ENCODE data around the gene KCTD16.

Gene KCTD16

GRCh38 chr5:144403817-144404420 is 233.2 kb downstream of the KCTD16 start:
- no peak for DNase-seq (ENCODE audit: low spot score)

- DNase-seq (ENCODE audit: low spot score) = no peak
These were observed 234.0 kb downstream of the KCTD16 start for GRCh38 chr5:144404672-144405071.

DNA sequence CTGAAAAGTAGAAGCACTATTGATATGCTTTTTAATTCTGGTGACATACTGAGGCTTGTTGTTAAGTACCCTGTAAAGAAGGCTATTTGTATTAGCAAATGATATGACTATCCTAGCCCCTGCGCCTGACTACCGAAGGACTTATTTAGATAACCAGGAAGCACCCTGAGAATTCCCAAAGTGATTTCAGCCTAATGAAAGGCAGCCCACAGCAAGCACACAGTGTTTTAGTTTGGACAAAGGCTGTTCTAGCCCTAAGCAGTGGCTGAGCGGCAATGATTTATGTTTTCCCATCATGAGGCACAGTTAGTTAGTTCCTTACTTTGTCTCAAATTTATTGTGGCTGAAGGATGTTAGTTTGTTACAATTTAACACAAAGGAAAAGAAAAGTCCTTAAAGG is 235.3 kb downstream of the KCTD16 start:
- DNase-seq (ENCODE audit: low spot score) = no peak

- no peak for DNase-seq (ENCODE audit: low spot score)
These were observed 235.8 kb downstream of the KCTD16 start for GRCh38 chr5:144406442-144406841.

- DNase-seq (ENCODE audit: low spot score) = no peak
These were observed 243.7 kb downstream of the KCTD16 start for GRCh38 chr5:144414202-144415029.

- DNase-seq (ENCODE audit: low spot score) = no peak
These were observed 245.5 kb downstream of the KCTD16 start for GRCh38 chr5:144416196-144416595.

DNA sequence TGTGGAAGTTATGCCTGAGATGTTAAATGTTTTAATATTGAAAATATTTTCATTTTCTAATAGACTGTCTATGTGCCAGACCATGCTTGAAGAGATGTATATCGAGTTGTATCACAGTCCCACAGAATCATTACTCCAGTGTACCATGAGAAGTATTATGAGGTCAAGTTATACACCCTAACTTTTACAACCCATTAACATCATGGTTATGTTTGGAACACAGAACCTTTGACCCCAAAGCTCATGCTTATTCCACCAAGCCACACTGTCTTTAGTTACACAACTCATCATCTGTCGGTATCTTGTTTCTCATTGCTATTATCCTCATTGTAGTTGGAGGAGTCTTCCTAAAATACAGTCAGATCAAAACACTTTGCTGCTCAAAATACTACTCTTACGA is 248.0 kb downstream of the KCTD16 start:
- no peak for DNase-seq (ENCODE audit: low spot score)

DNA sequence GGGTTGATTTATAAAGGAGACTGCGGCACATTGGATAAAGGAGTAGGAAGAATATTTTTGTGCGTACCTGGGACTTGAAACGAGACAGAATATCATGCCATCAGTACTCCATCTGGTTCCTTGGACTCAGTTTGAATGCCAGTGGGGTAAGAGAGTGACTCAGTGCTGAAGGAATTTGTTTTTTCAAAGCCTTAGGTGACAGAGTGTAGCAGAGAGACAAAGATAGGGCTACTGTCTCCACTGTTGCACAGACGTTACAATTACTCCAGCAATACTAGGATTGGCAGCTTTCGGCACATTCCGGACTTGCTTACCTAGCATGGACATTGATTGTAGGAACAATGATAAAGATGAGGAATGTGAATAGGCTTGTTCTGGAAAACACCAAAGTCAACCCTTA is 250.7 kb downstream of the KCTD16 start:
- DNase-seq (ENCODE audit: low spot score) = no peak

DNA sequence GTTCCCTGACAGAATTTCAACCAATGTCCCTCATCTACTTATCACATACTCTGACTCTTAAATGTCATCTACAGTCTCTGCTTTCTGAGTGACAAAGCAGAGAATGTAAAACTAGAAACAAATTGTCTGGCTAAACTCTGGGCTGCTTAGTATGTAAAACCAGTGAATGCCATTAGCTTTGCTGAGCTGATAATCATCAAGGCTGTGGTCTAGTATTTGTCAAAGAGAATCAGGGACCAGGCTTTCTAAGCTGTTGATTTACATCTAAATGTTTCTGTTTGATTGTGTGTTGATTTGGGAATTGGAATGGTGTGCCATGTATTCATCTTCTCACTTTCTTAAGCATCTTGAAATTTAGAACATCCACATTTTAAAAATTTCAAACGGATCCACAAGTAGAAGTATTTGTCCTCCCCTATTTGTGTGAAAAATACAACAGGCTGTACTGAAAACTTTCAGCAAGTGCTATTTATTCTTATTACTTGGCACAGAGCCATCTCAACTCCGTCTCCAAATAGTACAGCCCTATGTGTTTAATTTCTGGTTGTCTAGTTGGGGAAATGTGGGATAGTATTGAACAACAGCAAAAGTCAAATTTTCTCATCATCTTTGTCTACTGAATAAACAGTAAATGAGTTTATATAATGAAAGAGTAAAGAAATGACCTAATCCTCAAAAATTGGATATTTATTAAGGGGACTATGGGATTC is 251.5 kb downstream of the KCTD16 start:
- DNase-seq (ENCODE audit: low spot score) = no peak

- no peak for DNase-seq (ENCODE audit: low spot score)
These were observed 257.2 kb downstream of the KCTD16 start for GRCh38 chr5:144427866-144428265.

DNA sequence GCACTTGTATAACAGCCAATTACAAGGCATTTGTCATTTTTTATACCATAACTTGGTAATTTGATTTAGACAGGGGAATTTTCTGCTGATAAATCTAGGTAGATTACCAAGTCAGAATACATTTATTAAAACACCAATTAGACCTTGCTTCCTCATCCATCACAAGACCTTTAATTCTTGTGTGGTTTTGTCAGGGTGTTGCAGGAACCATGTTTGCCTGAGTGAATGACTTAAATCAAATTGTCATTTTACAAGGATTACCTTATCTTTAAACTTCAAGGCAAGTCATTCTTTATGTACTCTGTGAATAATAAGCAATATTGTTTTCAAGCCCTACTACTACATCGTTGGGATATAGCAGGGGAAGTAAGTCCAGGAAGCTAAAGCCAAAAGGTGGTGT is 257.7 kb downstream of the KCTD16 start:
- no peak for DNase-seq (ENCODE audit: low spot score)

- DNase-seq (ENCODE audit: low spot score) = no peak
These were observed 258.7 kb downstream of the KCTD16 start for GRCh38 chr5:144429405-144429804.

DNA sequence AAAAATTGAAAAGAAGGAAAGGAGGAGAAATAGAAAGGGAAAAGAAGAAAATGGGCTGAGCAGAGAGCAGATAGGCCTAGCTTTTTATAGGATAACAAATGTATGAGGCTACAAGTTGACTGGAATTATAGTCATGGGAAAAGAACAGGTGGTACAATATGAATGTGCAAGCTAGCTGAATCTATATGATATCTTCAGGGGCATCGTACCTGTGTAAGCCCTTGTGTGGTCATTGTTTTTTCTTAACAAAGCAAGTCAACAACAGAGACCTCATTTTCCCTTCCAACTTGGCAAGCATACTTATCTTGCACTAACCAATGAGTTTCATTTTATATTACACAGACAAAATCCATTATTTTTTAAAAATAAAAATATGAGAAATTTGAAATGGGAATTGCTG is 259.2 kb downstream of the KCTD16 start:
- no peak for DNase-seq (ENCODE audit: low spot score)

DNA sequence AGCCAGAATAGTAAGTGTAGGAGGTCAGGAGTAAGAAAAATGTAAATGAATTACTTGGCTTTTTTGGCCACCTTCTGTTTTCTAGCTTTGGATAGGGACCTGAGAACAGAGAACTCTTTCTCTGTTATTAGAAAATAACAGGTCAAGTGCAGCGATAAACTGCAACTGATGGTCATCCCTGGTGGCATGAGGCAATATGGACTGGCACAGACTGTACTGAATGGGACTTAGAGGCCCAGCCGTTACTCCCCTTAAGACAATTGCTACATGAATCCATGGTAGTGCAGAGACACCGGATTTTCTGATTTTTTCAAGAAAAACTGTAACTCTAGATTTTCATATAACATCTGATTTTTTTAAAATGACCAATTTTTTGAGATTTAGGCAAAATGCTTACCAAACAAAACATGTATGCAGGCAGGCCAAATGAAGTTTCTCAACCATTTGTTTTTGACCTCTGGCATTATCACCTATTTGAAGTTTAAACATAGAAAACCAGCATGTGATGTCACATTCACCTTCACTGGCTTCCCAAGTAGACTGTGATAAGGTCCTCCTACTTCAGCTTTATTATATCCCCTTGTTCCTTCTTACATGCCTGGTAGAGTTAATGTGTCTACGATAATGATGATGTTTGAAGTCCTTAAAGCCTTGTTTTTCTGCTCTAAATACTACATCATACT is 262.6 kb downstream of the KCTD16 start:
- no peak for DNase-seq (ENCODE audit: low spot score)

- DNase-seq (ENCODE audit: low spot score) = no peak
These were observed 263.2 kb downstream of the KCTD16 start for GRCh38 chr5:144433893-144434292.

- DNase-seq (ENCODE audit: low spot score) = no peak
These were observed 265.3 kb downstream of the KCTD16 start for GRCh38 chr5:144436007-144436406.

DNA sequence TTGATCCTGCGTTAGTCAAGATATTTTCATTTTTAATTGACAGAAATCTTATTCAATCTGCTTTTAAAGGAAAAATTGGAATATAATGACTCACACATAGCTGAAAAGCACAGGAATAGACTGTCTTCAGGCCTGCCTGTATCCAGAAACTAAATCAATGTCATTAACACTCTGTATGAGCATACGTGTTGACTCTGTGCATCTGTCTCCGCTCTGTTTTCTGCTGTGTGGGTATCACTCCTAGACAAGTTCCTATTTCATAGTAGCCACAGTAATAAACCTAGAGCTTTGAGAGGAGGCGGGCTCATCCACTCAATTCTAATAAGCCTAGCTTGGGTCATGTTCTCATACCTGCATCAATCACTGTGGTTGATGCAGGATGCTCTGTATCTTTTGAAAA is 267.6 kb downstream of the KCTD16 start:
- DNase-seq (ENCODE audit: low spot score) = no peak

DNA sequence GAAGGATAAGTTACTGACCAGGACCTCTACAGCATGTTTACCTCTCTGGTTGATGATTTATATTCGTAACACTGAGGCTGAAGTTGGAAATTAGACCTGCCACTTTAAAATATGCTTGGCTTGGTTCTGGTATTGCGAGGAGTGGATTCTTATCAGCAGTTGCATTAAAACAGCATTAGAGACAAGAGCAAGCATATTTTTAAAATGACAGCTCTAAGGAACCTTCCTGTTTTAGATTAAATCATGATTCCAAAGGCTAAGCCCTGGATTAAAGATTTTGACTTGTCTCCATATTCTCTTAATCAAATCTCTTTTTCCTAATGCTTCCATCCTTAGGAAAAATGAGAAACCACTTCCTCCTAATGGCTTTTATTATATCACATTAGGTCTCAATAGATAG is 277.8 kb downstream of the KCTD16 start:
- DNase-seq (ENCODE audit: low spot score) = no peak

DNA sequence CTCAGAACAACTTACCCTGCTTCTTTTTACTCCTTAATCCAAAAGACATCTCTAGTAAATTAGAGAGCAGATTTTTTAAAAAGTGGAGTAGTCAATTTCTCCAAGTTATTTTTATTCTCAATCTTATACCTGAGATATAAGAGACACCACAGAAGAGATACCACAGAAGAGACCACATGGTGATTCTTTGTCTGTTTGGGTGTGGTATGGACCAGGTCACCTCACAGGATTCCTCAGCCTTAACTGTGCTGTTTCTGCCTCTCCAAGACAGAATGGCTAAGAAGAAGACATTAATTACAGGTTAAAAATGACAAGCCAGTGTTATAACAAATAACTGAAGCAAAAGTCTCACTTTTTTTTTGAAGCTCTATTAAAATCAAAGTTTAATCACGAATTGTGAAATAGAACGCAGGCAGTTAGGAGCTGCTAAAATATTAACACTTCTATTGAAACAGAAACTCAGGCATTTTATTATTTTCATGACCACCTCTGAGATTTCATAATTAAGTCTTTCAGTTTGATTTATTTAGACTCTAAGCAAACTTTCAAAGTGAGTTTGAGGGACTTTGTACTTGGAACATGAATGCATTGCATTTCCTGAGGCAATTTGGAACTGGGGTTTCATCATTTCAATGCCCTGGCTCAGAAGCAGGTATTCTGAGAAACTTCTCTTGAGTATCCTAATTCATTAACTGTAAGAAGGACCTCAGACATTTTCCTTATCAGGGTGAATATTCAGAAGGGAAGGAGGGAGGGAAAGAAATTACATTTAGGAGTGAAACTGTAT is 280.7 kb downstream of the KCTD16 start:
- DNase-seq (ENCODE audit: low spot score) = no peak

DNA sequence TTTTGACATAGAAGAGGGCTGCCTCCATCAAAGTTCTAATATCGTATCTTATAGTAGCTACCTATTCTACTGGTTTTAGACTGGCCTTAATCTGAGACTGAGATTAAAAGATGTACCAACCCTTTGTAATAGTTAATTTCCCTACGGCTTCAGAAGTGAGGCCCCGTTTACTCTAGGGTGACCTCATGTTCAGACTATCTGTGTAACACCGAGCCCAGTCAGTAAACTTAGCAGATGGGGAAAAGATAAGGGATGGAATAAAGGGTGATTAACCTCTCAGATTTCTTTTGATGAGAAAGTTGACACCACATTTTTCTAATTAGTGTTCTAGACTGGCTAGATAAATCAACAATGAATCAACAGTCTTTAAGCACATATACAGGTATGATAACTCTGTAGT is 283.1 kb downstream of the KCTD16 start:
- DNase-seq (ENCODE audit: low spot score) = no peak

DNA sequence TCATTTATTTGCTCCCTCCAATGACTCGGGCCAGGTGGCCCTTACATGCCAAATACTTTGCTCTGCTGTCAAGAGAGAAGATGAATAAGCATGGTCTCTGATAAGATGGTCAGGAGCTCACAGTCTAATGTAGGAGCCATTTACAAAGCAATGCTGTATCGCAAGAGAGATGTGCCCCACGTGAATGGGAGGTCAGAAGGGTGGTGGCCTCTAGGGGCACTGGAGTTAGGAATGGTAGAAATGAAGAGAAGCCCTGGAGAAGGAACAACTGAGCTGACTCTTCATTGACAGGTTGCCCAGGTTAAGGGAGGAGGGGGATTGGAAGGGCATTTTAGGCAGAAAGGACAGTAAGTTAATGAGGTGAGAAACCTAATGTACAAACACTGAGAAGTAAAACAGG is 286.5 kb downstream of the KCTD16 start:
- no peak for DNase-seq (ENCODE audit: low spot score)

- DNase-seq (ENCODE audit: low spot score) = no peak
These were observed 287.5 kb downstream of the KCTD16 start for GRCh38 chr5:144458216-144458615.
